ENCODE measurements around the gene ACOT7. TPM values are rescaled to one million over a fixed set of nuclear protein-coding genes. Genes with fewer than 3 reads are reported as not detected.

Gene ACOT7
- total RNA-seq, 1 donor from 2014 or later: 38.8 TPM

- intact Hi-C loops (cut with DNase I): no loop called here
Observed at GRCh38 chr1:6336776-6337622, 56.6 kb downstream of the ACOT7 start.

GRCh38 chr1:6334261-6334993 lies 59.1 kb downstream of the ACOT7 start:
- TF ChIP-seq CTCF (IDR thresholded peaks at IDR 0.05) (no peak), POLR2A (IDR thresholded peaks at IDR 0.05) (no peak), POLR2AphosphoS5 (IDR thresholded peaks at IDR 0.05; ENCODE audit: insufficient read depth in 1 of 2, low read depth in 1 of 2) (no peak)
- Histone ChIP-seq H3K9me3 (no peaks in the 10 kb centered on the region), H3K4me1 (peaks cover 14% of the 10 kb centered on the region), H3K36me3 (no peaks in the 10 kb centered on the region), H3K27ac (no peak overlapping the region), H3K27me3 (no peaks in the 10 kb centered on the region), H3K4me3 (no peak overlapping the region)
- DNase-seq (ENCODE audit: extremely low spot score in 2 of 2): no peak
- intact Hi-C loops (cut with DNase I): no loop called here

More at GRCh38 chr1:6336776-6337622, 56.6 kb downstream of the ACOT7 start:
- Histone ChIP-seq H3K27ac (no peak overlapping the region), H3K27me3 (no peaks in the 10 kb centered on the region), H3K36me3 (no peaks in the 10 kb centered on the region), H3K9me3 (no peaks in the 10 kb centered on the region), H3K4me1 (no peaks in the 10 kb centered on the region), H3K4me3 (no peak overlapping the region)
- TF ChIP-seq CTCF (IDR thresholded peaks at IDR 0.05) (no peak), POLR2AphosphoS5 (IDR thresholded peaks at IDR 0.05; ENCODE audit: insufficient read depth in 1 of 2, low read depth in 1 of 2) (no peak)
- DNase-seq (ENCODE audit: extremely low spot score in 2 of 2): no peak

GRCh38 chr1:6332821-6333220 lies 60.7 kb downstream of the ACOT7 start:
- H3K27me3 ChIP-seq: no peaks in the 10 kb centered on the region
- no peak overlapping the region for H3K27ac ChIP-seq
- intact Hi-C loops (cut with DNase I): no loop called here

GRCh38 chr1:6331543-6332273 lies 61.9 kb downstream of the ACOT7 start:
- Histone ChIP-seq H3K27me3 (no peaks in the 10 kb centered on the region), H3K4me3 (no peak overlapping the region), H3K4me1 (peaks cover 28% of the 10 kb centered on the region), H3K36me3 (no peaks in the 10 kb centered on the region), H3K9me3 (no peaks in the 10 kb centered on the region), H3K27ac (peak overlapping the region; percentile 76)
- TF ChIP-seq POLR2A (IDR thresholded peaks at IDR 0.05): no peak
- TF ChIP-seq POLR2AphosphoS5 (IDR thresholded peaks at IDR 0.05; ENCODE audit: insufficient read depth in 1 of 2, low read depth in 1 of 2): no peak
- TF ChIP-seq CTCF (IDR thresholded peaks at IDR 0.05): no peak
- no peak for DNase-seq (ENCODE audit: extremely low spot score in 2 of 2)
- intact Hi-C loops (cut with DNase I): no loop called here

More at GRCh38 chr1:6332821-6333220, 60.7 kb downstream of the ACOT7 start:
- Histone ChIP-seq H3K36me3 (no peaks in the 10 kb centered on the region), H3K4me1 (peaks cover 28% of the 10 kb centered on the region), H3K9me3 (no peaks in the 10 kb centered on the region), H3K4me3 (no peak overlapping the region)
- TF ChIP-seq CTCF (IDR thresholded peaks at IDR 0.05) (no peak), POLR2A (IDR thresholded peaks at IDR 0.05) (no peak), POLR2AphosphoS5 (IDR thresholded peaks at IDR 0.05; ENCODE audit: insufficient read depth in 1 of 2, low read depth in 1 of 2) (no peak)
- no peak for DNase-seq (ENCODE audit: extremely low spot score in 2 of 2)
